ENCODE results near the gene TRUB1. TPM values are rescaled to one million over a fixed set of nuclear protein-coding genes. Genes with fewer than 3 reads are reported as not detected.

TRUB1 gene
- total RNA-seq, 1 experiment from 2014 or later = 30.4 TPM

DNA sequence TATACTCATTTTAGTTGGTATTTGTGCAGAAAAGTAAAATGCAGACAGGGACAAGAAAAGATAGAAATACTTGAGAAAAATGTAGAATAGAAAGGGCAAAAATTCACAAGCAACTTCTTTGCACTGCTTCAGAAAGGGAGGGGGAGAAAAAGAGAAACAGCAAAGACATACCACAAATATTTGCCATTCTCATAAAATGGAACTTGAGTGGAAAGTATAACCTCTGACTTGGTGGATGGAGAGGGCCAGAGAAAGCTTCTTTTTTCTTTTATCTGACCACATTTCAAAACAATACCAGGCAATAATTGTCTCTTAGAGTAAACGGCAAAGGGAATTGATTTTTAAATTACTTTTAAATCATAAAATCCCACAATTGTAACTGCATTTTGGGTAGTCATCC is 35.8 kb upstream of the TRUB1 start:
- Histone ChIP-seq H3K4me3 (ENCODE audit: low read depth in 2 of 2, low read length in 2 of 2) (no peak overlapping the region), H3K27me3 (ENCODE audit: control insufficient read depth, insufficient read depth, low read length) (no peaks in the 10 kb centered on the region; the same call in 1 of the 2 replicates), H3K4me1 (ENCODE audit: control insufficient read depth, insufficient read depth, low read length) (peaks cover 16% of the 10 kb centered on the region), H3K36me3 (ENCODE audit: control insufficient read depth, insufficient read depth, low read length) (no peaks in the 10 kb centered on the region), H3K9me3 (ENCODE audit: control insufficient read depth, insufficient read depth, low read depth, low read length) (no peaks in the 10 kb centered on the region), H3K27ac (ENCODE audit: low read length) (peak overlapping the region; percentile 55; the same call in 1 of the 2 replicates)
- no TSS peak for BruUV-seq (replicated peaks)
- TF ChIP-seq POLR2AphosphoS5 (IDR thresholded peaks at IDR 0.05; ENCODE audit: low read depth, low read length) (no peak), SIN3A (IDR thresholded peaks at IDR 0.05; ENCODE audit: borderline replicate concordance, insufficient read depth, low read depth, low read length) (no peak), TCF7L2 (IDR thresholded peaks at IDR 0.05; ENCODE audit: low read depth, low read length) (0 out of 2 replicates have a peak, but pooled peaks have one; percentile 56)
- TF ChIP-seq, protein P1, sequence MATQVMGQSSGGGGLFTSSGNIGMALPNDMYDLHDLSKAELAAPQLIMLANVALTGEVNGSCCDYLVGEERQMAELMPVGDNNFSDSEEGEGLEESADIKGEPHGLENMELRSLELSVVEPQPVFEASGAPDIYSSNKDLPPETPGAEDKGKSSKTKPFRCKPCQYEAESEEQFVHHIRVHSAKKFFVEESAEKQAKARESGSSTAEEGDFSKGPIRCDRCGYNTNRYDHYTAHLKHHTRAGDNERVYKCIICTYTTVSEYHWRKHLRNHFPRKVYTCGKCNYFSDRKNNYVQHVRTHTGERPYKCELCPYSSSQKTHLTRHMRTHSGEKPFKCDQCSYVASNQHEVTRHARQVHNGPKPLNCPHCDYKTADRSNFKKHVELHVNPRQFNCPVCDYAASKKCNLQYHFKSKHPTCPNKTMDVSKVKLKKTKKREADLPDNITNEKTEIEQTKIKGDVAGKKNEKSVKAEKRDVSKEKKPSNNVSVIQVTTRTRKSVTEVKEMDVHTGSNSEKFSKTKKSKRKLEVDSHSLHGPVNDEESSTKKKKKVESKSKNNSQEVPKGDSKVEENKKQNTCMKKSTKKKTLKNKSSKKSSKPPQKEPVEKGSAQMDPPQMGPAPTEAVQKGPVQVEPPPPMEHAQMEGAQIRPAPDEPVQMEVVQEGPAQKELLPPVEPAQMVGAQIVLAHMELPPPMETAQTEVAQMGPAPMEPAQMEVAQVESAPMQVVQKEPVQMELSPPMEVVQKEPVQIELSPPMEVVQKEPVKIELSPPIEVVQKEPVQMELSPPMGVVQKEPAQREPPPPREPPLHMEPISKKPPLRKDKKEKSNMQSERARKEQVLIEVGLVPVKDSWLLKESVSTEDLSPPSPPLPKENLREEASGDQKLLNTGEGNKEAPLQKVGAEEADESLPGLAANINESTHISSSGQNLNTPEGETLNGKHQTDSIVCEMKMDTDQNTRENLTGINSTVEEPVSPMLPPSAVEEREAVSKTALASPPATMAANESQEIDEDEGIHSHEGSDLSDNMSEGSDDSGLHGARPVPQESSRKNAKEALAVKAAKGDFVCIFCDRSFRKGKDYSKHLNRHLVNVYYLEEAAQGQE (IDR thresholded peaks at IDR 0.05; ENCODE audit: insufficient read depth in 1 of 2, low read depth in 2 of 2, low read length in 1 of 2) = no peak
- in situ Hi-C loops (cut with HindIII; ENCODE audit: low pct_unique_long_range_greater_than_20kb, low sequenced_read_pairs) = no loop called here
- ChIA-PET POLR2A (no interaction called here), CTCF (no interaction called here)
- intact Hi-C loops (cut with micrococcal nuclease; ENCODE audit: unreplicated experiment) = no loop called here
- no peak for DNase-seq (ENCODE audit: low read depth, low spot score)
- peak; percentile 58; the same call in 1 of the 2 replicates for ATAC-seq

DNA sequence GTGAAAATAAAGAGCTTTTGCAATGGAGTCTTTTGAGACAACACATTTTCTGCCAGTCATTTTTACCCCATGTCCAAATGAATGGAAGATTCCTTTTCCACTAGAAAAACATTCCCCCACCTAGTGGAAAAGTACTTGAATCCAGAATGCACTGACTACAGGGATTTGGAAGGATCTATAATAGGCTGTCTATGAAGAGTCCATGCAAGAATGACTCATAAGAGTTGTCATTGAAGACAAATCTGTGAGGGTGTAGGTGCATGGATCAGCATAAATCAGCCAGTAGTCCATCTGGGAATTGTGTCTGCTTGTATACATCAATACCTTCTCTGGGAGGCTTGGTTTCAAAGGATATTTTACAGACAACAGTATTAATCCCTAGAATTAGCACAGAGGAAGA is 32.5 kb upstream of the TRUB1 start:
- no TSS peak for BruUV-seq (replicated peaks)
- Histone ChIP-seq H3K4me3 (ENCODE audit: low read depth in 2 of 2, low read length in 2 of 2) (no peak overlapping the region), H3K4me1 (ENCODE audit: control insufficient read depth, insufficient read depth, low read length) (peaks cover 16% of the 10 kb centered on the region), H3K9me3 (ENCODE audit: control insufficient read depth, insufficient read depth, low read depth, low read length) (no peaks in the 10 kb centered on the region), H3K27ac (ENCODE audit: low read length) (no peak overlapping the region), H3K27me3 (ENCODE audit: control insufficient read depth, insufficient read depth, low read length) (no peaks in the 10 kb centered on the region; the same call in 1 of the 2 replicates), H3K36me3 (ENCODE audit: control insufficient read depth, insufficient read depth, low read length) (no peaks in the 10 kb centered on the region)
- intact Hi-C loops (cut with micrococcal nuclease; ENCODE audit: unreplicated experiment) = no loop called here
- no peak for TF ChIP-seq SIN3A (IDR thresholded peaks at IDR 0.05; ENCODE audit: borderline replicate concordance, insufficient read depth, low read depth, low read length)
- no peak for TF ChIP-seq POLR2AphosphoS5 (IDR thresholded peaks at IDR 0.05; ENCODE audit: low read depth, low read length)
- TF ChIP-seq, protein P1 (IDR thresholded peaks at IDR 0.05; ENCODE audit: insufficient read depth in 1 of 2, low read depth in 2 of 2, low read length in 1 of 2) = no peak
- no peak for TF ChIP-seq TCF7L2 (IDR thresholded peaks at IDR 0.05; ENCODE audit: low read depth, low read length)
- TF ChIP-seq, protein P2, sequence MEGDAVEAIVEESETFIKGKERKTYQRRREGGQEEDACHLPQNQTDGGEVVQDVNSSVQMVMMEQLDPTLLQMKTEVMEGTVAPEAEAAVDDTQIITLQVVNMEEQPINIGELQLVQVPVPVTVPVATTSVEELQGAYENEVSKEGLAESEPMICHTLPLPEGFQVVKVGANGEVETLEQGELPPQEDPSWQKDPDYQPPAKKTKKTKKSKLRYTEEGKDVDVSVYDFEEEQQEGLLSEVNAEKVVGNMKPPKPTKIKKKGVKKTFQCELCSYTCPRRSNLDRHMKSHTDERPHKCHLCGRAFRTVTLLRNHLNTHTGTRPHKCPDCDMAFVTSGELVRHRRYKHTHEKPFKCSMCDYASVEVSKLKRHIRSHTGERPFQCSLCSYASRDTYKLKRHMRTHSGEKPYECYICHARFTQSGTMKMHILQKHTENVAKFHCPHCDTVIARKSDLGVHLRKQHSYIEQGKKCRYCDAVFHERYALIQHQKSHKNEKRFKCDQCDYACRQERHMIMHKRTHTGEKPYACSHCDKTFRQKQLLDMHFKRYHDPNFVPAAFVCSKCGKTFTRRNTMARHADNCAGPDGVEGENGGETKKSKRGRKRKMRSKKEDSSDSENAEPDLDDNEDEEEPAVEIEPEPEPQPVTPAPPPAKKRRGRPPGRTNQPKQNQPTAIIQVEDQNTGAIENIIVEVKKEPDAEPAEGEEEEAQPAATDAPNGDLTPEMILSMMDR (IDR thresholded peaks at IDR 0.05) = no peak
- no peak for DNase-seq (ENCODE audit: low read depth, low spot score)
- ATAC-seq = no peak
- in situ Hi-C loops (cut with HindIII; ENCODE audit: low pct_unique_long_range_greater_than_20kb, low sequenced_read_pairs) = no loop called here
- CTCF ChIA-PET = no interaction called here
- POLR2A ChIA-PET = no interaction called here

Measured in Panc1 (cell line).